ENCODE results near the gene EPHB2. TPM values are rescaled to one million over a fixed set of nuclear protein-coding genes. Genes with fewer than 3 reads are reported as not detected.

Gene EPHB2
- total and polyA plus RNA-seq, 2 donors (not counting 3 experiments of a cell fraction or from before 2014, with no cell fraction given): 50.8 to 69.1 TPM

DNA sequence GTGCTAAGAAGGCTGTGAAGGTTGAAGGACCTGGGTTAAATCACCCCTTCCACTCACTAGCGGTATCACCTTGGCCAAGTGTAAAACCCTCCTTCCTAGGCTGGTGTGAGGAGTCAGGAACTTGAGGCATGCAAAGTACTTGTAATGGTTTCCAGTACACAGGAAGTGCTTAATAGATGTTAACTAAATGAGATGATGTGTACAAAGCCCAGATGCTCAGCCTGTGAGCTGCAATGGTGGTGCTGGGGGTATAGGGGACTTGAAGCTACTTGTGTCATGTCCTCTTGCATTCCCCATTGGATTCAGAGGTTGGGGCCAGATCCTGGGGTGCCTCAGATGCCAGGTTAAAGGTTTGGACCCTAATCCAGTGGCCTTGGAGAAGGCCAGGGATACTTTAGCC lies 75.5 kb downstream of the EPHB2 start:
- H2AFZ ChIP-seq (ENCODE audit: low read depth, low read length): no peak overlapping the region
- no TSS peak for BruUV-seq (replicated peaks)
- no peak overlapping the region for H3K4me2 ChIP-seq (ENCODE audit: insufficient read depth, low read length)
- peaks cover 2 to 8% of the 10 kb centered on the region in 2 experiments for H3K36me3 ChIP-seq (ENCODE audit: control insufficient read depth in 2 of 2, extremely low read depth in 1 of 2, insufficient read depth in 2 of 2, low read length in 2 of 2)
- H3K27ac ChIP-seq (ENCODE audit: insufficient read depth, low read depth, low read length): no peak overlapping the region
- CTCF ChIA-PET: interaction anchor here (1.5 to 1.6 kb wide), 3 partner anchors 9 to 81 kb away, joined by 5 to 6 read pairs (median 6); no protein-coding TSS in a partner anchor
- TF ChIP-seq, protein P1, sequence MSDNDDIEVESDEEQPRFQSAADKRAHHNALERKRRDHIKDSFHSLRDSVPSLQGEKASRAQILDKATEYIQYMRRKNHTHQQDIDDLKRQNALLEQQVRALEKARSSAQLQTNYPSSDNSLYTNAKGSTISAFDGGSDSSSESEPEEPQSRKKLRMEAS (IDR thresholded peaks at IDR 0.05; ENCODE audit: insufficient read depth, insufficient read length): no peak
- TF ChIP-seq JUN (IDR thresholded peaks at IDR 0.05; ENCODE audit: borderline replicate concordance, insufficient read depth, insufficient read length, low read depth) (no peak), GATA2 (IDR thresholded peaks at IDR 0.05; ENCODE audit: insufficient read depth, insufficient read length, low read depth, low read length) (no peak), MYC (IDR thresholded peaks at IDR 0.05; ENCODE audit: low read depth, low read length) (no peak), FOS (IDR thresholded peaks at IDR 0.05; ENCODE audit: borderline replicate concordance, insufficient read depth, low read length) (no peak), POLR2A (IDR thresholded peaks at IDR 0.05; ENCODE audit: low read depth, low read length) (no peak), POLR2AphosphoS5 (IDR thresholded peaks at IDR 0.05; ENCODE audit: insufficient read depth, low read depth, low read length) (no peak), EZH2 (IDR thresholded peaks at IDR 0.05; ENCODE audit: borderline replicate concordance, low read depth, low read length, severe bottlenecking) (no peak)
- TF ChIP-seq, protein P2, sequence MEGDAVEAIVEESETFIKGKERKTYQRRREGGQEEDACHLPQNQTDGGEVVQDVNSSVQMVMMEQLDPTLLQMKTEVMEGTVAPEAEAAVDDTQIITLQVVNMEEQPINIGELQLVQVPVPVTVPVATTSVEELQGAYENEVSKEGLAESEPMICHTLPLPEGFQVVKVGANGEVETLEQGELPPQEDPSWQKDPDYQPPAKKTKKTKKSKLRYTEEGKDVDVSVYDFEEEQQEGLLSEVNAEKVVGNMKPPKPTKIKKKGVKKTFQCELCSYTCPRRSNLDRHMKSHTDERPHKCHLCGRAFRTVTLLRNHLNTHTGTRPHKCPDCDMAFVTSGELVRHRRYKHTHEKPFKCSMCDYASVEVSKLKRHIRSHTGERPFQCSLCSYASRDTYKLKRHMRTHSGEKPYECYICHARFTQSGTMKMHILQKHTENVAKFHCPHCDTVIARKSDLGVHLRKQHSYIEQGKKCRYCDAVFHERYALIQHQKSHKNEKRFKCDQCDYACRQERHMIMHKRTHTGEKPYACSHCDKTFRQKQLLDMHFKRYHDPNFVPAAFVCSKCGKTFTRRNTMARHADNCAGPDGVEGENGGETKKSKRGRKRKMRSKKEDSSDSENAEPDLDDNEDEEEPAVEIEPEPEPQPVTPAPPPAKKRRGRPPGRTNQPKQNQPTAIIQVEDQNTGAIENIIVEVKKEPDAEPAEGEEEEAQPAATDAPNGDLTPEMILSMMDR (IDR thresholded peaks at IDR 0.05; ENCODE audit: extremely low read depth in 1 of 2, insufficient read depth in 1 of 2, low read depth in 1 of 2, low read length in 2 of 2): no peak
- no peak overlapping the region for H3K4me3 ChIP-seq (replicated peaks in 1 of 3; ENCODE audit: insufficient read depth in 1 of 3, low read depth in 1 of 3, low read length in 3 of 3)
- H3K4me1 ChIP-seq (ENCODE audit: control insufficient read depth, extremely low read depth, insufficient read depth, low read length): no peaks in the 10 kb centered on the region
- FAIRE-seq (no peak), DNase-seq (ENCODE audit: low read depth, low spot score) (no peak)
- H3K9me1 ChIP-seq (replicated peaks; ENCODE audit: control insufficient read depth, extremely low read depth, insufficient read depth, low read length): no peaks in the 10 kb centered on the region
- H3K27me3 ChIP-seq (ENCODE audit: control insufficient read depth in 2 of 2, insufficient read depth in 2 of 2, low read length in 2 of 2): no peaks in the 10 kb centered on the region
- no peaks in the 10 kb centered on the region for H3K9me3 ChIP-seq (replicated peaks; ENCODE audit: control insufficient read depth, insufficient read depth, low read length)
- no peak overlapping the region for H3K9ac ChIP-seq (replicated peaks; ENCODE audit: extremely low read depth, insufficient read depth, low read length)
- intact Hi-C loops (cut with micrococcal nuclease) (no loop called here), dilution Hi-C loops (cut with MboI; ENCODE audit: extremely low pct_ligation_motif_present, low sequenced_read_pairs) (no loop called here)
- H4K20me1 ChIP-seq (replicated peaks; ENCODE audit: control insufficient read depth, extremely low read depth, insufficient read depth, low read length): no peaks in the 10 kb centered on the region
- POLR2A ChIA-PET: no interaction called here
- H3K79me2 ChIP-seq (ENCODE audit: control insufficient read depth, insufficient read depth, low read length): peaks cover 5% of the 10 kb centered on the region
